ENCODE results near the gene ATP13A5. TPM values are rescaled to one million over a fixed set of nuclear protein-coding genes. Genes with fewer than 3 reads are reported as not detected.

Gene ATP13A5
- total RNA-seq, 2 donors from 2014 or later, result 0.59 TPM; not detected in 1

DNA sequence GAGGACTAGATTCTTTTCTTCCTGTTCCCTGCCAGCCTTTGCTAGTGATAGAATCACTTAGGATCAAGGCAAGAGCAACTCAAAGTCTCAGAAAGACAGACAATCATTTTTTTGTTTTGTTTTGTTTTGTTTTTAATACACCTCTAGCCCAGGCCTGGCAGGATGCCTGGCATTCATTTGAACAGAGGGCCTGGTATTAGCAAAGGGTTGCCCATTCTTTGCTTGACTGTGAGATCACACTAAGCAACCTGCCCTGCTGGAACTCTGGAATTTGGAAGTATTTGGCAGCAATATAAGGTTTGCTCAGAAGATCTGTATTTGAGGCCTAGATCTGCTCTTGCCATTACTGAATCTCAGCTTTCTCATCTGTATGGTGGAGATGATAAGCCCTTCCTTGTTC lies 21.8 kb upstream of the ATP13A5 start:
- no peak for DNase-seq
- peaks cover 4% of the 10 kb centered on the region for H3K4me1 ChIP-seq (ENCODE audit: control insufficient read depth, insufficient read depth, low read length)
- H3K27ac Mint-ChIP-seq, result no peak overlapping the region
- no peaks in the 10 kb centered on the region for H3K36me3 ChIP-seq (ENCODE audit: control insufficient read depth, insufficient read depth, low read length)
- peaks cover 19% of the 10 kb centered on the region for H3K4me1 Mint-ChIP-seq
- no peak overlapping the region for H3K27ac ChIP-seq (ENCODE audit: low read depth, low read length)
- H3K27me3 Mint-ChIP-seq (ENCODE audit: insufficient read depth), result peaks cover 5% of the 10 kb centered on the region
- H3K9me3 Mint-ChIP-seq, result peaks cover 5% of the 10 kb centered on the region
- no peak overlapping the region for H3K9ac ChIP-seq (ENCODE audit: extremely low read depth, low read length, poor library complexity, severe bottlenecking)
- TF ChIP-seq, protein P1, sequence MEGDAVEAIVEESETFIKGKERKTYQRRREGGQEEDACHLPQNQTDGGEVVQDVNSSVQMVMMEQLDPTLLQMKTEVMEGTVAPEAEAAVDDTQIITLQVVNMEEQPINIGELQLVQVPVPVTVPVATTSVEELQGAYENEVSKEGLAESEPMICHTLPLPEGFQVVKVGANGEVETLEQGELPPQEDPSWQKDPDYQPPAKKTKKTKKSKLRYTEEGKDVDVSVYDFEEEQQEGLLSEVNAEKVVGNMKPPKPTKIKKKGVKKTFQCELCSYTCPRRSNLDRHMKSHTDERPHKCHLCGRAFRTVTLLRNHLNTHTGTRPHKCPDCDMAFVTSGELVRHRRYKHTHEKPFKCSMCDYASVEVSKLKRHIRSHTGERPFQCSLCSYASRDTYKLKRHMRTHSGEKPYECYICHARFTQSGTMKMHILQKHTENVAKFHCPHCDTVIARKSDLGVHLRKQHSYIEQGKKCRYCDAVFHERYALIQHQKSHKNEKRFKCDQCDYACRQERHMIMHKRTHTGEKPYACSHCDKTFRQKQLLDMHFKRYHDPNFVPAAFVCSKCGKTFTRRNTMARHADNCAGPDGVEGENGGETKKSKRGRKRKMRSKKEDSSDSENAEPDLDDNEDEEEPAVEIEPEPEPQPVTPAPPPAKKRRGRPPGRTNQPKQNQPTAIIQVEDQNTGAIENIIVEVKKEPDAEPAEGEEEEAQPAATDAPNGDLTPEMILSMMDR (conservative IDR thresholded peaks at IDR 0.05), result no peak
- H3K27me3 ChIP-seq (ENCODE audit: control insufficient read depth, insufficient read depth, low read length, poor library complexity, severe bottlenecking), result no peaks in the 10 kb centered on the region
- H3K4me3 Mint-ChIP-seq, result no peak overlapping the region
- H3K36me3 Mint-ChIP-seq (ENCODE audit: low read depth), result no peaks in the 10 kb centered on the region
- no peak overlapping the region for H3K4me3 ChIP-seq (ENCODE audit: low read length)
- H3K9me3 ChIP-seq (ENCODE audit: control insufficient read depth, low read length), result peaks cover 9% of the 10 kb centered on the region

DNA sequence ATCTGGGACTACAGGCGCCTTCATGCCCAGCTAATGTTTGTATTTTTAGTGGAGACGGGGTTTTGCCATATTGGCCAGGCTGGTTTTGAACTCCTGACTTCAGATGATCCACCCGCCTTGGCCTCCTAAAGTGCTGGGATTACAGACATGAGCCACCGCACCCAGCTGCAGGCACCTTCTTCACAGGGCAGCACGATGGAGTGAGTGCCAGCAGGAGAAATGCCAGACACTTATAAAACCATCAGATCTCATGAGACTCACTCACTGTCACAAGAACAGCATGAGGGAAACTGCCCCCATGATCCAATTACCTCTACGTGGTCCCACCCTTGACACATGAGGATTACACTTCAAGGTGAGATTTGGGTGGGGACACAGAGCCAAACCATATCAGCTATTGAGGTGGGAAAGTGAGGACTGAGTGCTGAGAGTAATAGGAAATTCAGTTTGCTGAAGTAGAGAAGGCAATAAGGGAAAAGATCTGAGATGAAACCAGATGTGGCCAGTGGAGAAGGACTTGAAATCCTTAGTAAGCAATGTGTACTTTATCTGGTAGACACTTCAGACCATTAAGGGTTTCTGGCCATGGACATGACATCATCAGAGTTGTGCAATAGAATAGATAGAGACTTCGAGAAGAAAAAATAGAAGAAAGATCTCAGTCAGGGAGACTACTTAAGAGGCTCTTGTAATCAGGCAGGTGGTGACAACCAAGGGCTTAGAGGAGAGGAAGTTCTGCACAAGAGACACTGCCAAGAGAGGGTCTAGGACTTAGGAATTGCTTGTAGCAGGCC lies 18.1 kb upstream of the ATP13A5 start:
- TF ChIP-seq, protein P1 (conservative IDR thresholded peaks at IDR 0.05), result no peak
- H3K36me3 ChIP-seq (ENCODE audit: control insufficient read depth, insufficient read depth, low read length), result no peaks in the 10 kb centered on the region
- peaks cover 5% of the 10 kb centered on the region for H3K4me1 Mint-ChIP-seq
- H3K27ac Mint-ChIP-seq, result no peak overlapping the region
- WGBS, 2 experiments (ENCODE audit: insufficient coverage in 1 of 2, insufficient read length in 1 of 2), result 92 to 95% methylated on average over 4 to 7 of the region's 7 CpGs
- no peaks in the 10 kb centered on the region for H3K36me3 Mint-ChIP-seq (ENCODE audit: low read depth)
- no peak for DNase-seq
- peaks cover 6% of the 10 kb centered on the region for H3K9me3 ChIP-seq (ENCODE audit: control insufficient read depth, low read length)
- peaks cover 4% of the 10 kb centered on the region for H3K4me1 ChIP-seq (ENCODE audit: control insufficient read depth, insufficient read depth, low read length)
- H3K27me3 Mint-ChIP-seq (ENCODE audit: insufficient read depth), result peaks cover 12% of the 10 kb centered on the region
- H3K4me3 Mint-ChIP-seq, result no peak overlapping the region
- H3K9ac ChIP-seq (ENCODE audit: extremely low read depth, low read length, poor library complexity, severe bottlenecking), result no peak overlapping the region
- H3K27ac ChIP-seq (ENCODE audit: low read depth, low read length), result no peak overlapping the region
- H3K9me3 Mint-ChIP-seq, result peaks cover 19% of the 10 kb centered on the region
- H3K27me3 ChIP-seq (ENCODE audit: control insufficient read depth, insufficient read depth, low read length, poor library complexity, severe bottlenecking), result no peaks in the 10 kb centered on the region
- H3K4me3 ChIP-seq (ENCODE audit: low read length), result no peak overlapping the region

DNA sequence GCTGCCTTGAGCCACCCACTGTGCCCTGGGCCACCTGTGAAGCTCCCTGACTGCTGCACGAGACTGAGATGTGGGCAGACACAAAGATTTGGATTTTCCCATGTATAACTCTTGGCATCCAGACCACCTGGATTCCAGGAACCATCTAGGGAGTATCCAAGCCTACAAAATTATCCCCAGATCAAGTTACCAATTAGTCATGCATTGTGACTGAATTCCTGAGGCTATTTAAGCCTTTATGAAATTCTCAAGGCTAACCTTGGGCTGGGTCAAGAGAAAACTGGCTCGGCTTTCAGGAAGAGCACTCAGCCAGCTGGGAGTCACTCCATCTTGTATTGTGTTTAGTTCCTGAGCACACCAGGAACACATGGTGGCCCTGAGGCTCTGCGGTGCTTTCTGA lies 13.3 kb upstream of the ATP13A5 start:
- Histone ChIP-seq H3K27me3 (ENCODE audit: control insufficient read depth, insufficient read depth, low read length, poor library complexity, severe bottlenecking) (no peaks in the 10 kb centered on the region), H3K27ac (ENCODE audit: low read depth, low read length) (no peak overlapping the region)
- DNase-seq, result no peak

More for the DNA sequence above, 13.3 kb upstream of the ATP13A5 start:
- Mint-ChIP-seq H3K9me3 (peaks cover 19% of the 10 kb centered on the region), H3K4me1 (peaks cover 27% of the 10 kb centered on the region), H3K27ac (no peak overlapping the region), H3K36me3 (ENCODE audit: low read depth) (no peaks in the 10 kb centered on the region), H3K27me3 (ENCODE audit: insufficient read depth) (peaks cover 10% of the 10 kb centered on the region), H3K4me3 (no peak overlapping the region)
- H3K4me1 ChIP-seq (ENCODE audit: control insufficient read depth, insufficient read depth, low read length), result peaks cover 11% of the 10 kb centered on the region
- H3K4me3 ChIP-seq (ENCODE audit: low read length), result no peak overlapping the region
- H3K36me3 ChIP-seq (ENCODE audit: control insufficient read depth, insufficient read depth, low read length), result no peaks in the 10 kb centered on the region
- H3K9me3 ChIP-seq (ENCODE audit: control insufficient read depth, low read length), result peaks cover 13% of the 10 kb centered on the region
- H3K9ac ChIP-seq (ENCODE audit: extremely low read depth, low read length, poor library complexity, severe bottlenecking), result no peak overlapping the region
- 89 to 93% methylated on average over 3 of the region's 3 CpGs for WGBS, 2 experiments (ENCODE audit: insufficient coverage in 1 of 2, insufficient read length in 1 of 2)
- TF ChIP-seq, protein P1 (conservative IDR thresholded peaks at IDR 0.05), result no peak

All from endodermal cell (in vitro differentiated cells).